AG04450 (cell line): ENCODE measurements around the gene REN. TPM values are rescaled to one million over a fixed set of nuclear protein-coding genes. Genes with fewer than 3 reads are reported as not detected.

Experiments used
- CTCF ChIA-PET: fragments of 300-600, 350-600 bp; formaldehyde crosslinking; extraction: SDS; loops from one replicate; lab custom pipeline; 2022; ENCODE audit warnings: antibody characterized with exemption, inconsistent platforms; lab: Charles Lee
- POLR2A ChIA-PET: fragments of 350-600 bp; formaldehyde crosslinking; extraction: SDS; loops from one replicate; lab custom pipeline; 2021; ENCODE audit warnings: antibody characterized with exemption, inconsistent platforms; lab: Yijun Ruan, JAX
- DNase-seq: peaks from one replicate; pipeline ENCODE4 v3.0.0-alpha.2; 2011; ENCODE audit warnings: low read depth, low spot score
- H3K27ac ChIP-seq: one replicate; pipeline ENCODE4 v1.5.1; 2012; ENCODE audit warnings: low read depth, low read length, control low read depth
- H3K27me3 ChIP-seq: one replicate; pipeline ENCODE4 v1.6.0; 2012; ENCODE audit warnings: low read length; ENCODE audit not compliant: control insufficient read depth, insufficient read depth
- H3K4me3 ChIP-seq: 2 replicates; pipeline ENCODE4 v1.5.1; 2011; ENCODE audit warnings: mild to moderate bottlenecking, low read depth, low read length, control low read depth
- H3K9me3 ChIP-seq: 2 replicates; pipeline ENCODE4 v1.5.1; 2012; ENCODE audit warnings: low read length; ENCODE audit not compliant: control insufficient read depth, insufficient read depth
- polyA plus RNA-seq: library from polyadenylated mRNA; depleted of rRNA; stranded (reverse); fragments of >200 nt; gene quantifications from 2 replicates; pipeline ENCODE4 v1.2.3, GENCODE V29; 2011
- TF ChIP-seq, protein P1 (sequence below): IDR thresholded peaks from 2 replicates; pipeline ENCODE4 v1.5.1; 2011; ENCODE audit warnings: low read depth, low read length, control low read depth, inconsistent platforms

The REN gene
- polyA plus RNA-seq, 1 experiment: 0.72 TPM

- CTCF ChIA-PET: interaction anchor here (0.6 to 13.8 kb wide), 36 partner anchors 8 to 291 kb away, joined by 3 to 212 read pairs (median 6); partner anchors contain the start of genes ETNK2, GOLT1A and PLEKHA6
- TF ChIP-seq, protein P1, sequence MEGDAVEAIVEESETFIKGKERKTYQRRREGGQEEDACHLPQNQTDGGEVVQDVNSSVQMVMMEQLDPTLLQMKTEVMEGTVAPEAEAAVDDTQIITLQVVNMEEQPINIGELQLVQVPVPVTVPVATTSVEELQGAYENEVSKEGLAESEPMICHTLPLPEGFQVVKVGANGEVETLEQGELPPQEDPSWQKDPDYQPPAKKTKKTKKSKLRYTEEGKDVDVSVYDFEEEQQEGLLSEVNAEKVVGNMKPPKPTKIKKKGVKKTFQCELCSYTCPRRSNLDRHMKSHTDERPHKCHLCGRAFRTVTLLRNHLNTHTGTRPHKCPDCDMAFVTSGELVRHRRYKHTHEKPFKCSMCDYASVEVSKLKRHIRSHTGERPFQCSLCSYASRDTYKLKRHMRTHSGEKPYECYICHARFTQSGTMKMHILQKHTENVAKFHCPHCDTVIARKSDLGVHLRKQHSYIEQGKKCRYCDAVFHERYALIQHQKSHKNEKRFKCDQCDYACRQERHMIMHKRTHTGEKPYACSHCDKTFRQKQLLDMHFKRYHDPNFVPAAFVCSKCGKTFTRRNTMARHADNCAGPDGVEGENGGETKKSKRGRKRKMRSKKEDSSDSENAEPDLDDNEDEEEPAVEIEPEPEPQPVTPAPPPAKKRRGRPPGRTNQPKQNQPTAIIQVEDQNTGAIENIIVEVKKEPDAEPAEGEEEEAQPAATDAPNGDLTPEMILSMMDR: peak; percentile 100
Observed at GRCh38 chr1:204162494-204163074, 3.6 kb downstream of the REN start.

DNA sequence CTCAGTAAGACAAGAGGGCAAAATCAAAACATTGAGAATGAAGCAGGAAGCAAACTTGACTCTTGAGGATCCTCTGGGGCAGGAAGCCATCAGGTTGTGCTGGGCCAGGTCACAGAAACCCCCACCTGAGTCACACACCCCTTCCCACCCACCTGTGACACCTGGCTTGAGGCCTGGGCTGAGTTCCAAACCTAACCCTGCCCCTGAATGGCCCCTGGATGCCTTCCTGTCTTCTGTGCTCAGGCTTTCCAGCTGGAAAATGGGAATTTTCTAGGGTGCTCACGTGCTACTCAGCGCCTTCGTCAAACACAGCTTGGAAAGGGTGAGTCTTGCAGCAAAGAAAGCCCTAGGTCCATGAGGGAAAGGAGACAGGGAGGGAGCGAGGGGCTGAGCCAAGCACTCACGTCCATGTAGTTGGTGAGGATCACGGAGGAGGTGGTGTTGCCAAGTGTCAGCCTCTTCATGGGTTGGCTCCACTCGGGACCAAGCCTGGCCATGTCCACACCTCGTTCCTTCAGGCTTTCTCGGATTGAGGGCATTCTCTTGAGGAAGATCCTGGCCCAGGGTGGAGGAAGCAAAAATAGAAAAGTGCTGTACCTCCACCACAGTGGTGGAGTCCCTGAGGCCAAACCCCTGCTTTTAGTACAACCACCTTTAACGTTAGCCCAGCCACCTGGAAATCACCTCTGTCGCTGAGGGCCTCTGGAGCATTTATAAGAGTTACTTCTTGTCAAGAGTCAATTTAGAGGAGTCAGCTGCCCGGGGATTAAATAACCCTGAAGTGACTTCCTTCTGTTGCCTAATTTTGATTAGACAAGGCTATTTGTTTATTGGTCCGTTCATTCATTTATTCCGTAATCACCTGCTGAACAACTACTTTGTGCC is 4.3 kb downstream of the REN start:
- Histone ChIP-seq H3K4me3 (no peak overlapping the region), H3K27ac (no peak overlapping the region), H3K9me3 (no peaks in the 10 kb centered on the region), H3K27me3 (peaks cover 6% of the 10 kb centered on the region)
- POLR2A ChIA-PET: no interaction called here
- TF ChIP-seq, protein P1: no peak
- CTCF ChIA-PET: interaction anchor here (0.6 to 13.8 kb wide), 31 partner anchors 7 to 246 kb away, joined by 3 to 212 read pairs (median 6); partner anchors contain the start of genes ETNK2, GOLT1A and PLEKHA6
- DNase-seq: no peak

More at GRCh38 chr1:204162494-204163074, 3.6 kb downstream of the REN start:
- H3K27ac ChIP-seq: no peak overlapping the region
- no peaks in the 10 kb centered on the region for H3K9me3 ChIP-seq
- H3K4me3 ChIP-seq: no peak overlapping the region
- H3K27me3 ChIP-seq: peaks cover 6% of the 10 kb centered on the region
- no peak for DNase-seq
- POLR2A ChIA-PET: no interaction called here

DNA sequence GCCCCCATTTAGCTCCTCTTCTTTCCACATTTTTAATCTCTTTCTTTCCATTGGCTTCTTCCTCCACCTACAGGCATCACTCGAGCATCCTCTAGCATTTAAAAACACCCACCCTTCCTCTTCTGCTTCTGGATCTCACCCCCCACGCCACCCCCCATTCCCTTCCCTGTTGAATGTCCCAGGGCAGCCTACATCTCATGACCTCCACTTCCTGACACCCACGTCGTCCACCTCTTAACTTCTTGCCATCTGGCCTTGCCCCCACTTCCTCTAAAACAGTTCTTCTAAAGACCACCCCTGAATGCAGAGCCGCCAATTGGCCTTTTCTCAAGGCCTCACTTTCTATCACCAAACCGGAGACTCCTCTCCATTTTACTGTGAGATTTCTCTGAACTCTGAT is 8.2 kb downstream of the REN start:
- Histone ChIP-seq H3K4me3 (no peak overlapping the region), H3K9me3 (no peaks in the 10 kb centered on the region), H3K27me3 (peaks cover 18% of the 10 kb centered on the region), H3K27ac (no peak overlapping the region)
- TF ChIP-seq, protein P1: no peak
- DNase-seq: no peak
- POLR2A ChIA-PET: no interaction called here
- CTCF ChIA-PET: interaction anchor here (0.6 to 1.1 kb wide), 3 partner anchors 48 to 241 kb away, joined by 3 read pairs; no protein-coding TSS in a partner anchor

- peaks cover 14% of the 10 kb centered on the region for H3K27me3 ChIP-seq
- no peak overlapping the region for H3K27ac ChIP-seq
- TF ChIP-seq, protein P1: no peak
- DNase-seq: no peak
- H3K9me3 ChIP-seq: no peaks in the 10 kb centered on the region
- H3K4me3 ChIP-seq: no peak overlapping the region
- ChIA-PET CTCF (no interaction called here), POLR2A (no interaction called here)
Observed at GRCh38 chr1:204155881-204156280, 10.3 kb downstream of the REN start.
